Measurements from ENCODE around the gene SYNJ1. TPM values are rescaled to one million over a fixed set of nuclear protein-coding genes. Genes with fewer than 3 reads are reported as not detected.

Gene SYNJ1
- total and polyA plus RNA-seq, 2 of the 4 experiments (the other 2 are of a cell fraction), result 3.6 to 4.6 TPM

GRCh38 chr21:32587651-32588050 is 140.2 kb downstream of the SYNJ1 start:
- H4K5ac ChIP-seq (ENCODE audit: low read depth, low read length), result no peak overlapping the region
- DNase-seq, result no peak
- no peak overlapping the region for H4K8ac ChIP-seq (ENCODE audit: low read depth in 2 of 2, low read length in 2 of 2)
- POLR2A ChIA-PET (ENCODE audit: unreplicated experiment), result no interaction called here
- H3K18ac ChIP-seq (ENCODE audit: low read depth, low read length), result no peak overlapping the region
- no peaks in the 10 kb centered on the region for H3K4me1 ChIP-seq (ENCODE audit: control insufficient read depth, insufficient read depth, low read length)
- no peaks in the 10 kb centered on the region for H4K20me1 ChIP-seq (ENCODE audit: insufficient read depth, low read length)
- no peak overlapping the region for H3K4ac ChIP-seq (ENCODE audit: low read depth, low read length)
- no peak overlapping the region for H2BK5ac ChIP-seq (ENCODE audit: low read depth, low read length, poor library complexity, severe bottlenecking)
- no peak overlapping the region for H3K27ac ChIP-seq (ENCODE audit: insufficient read depth, low read length)
- in situ Hi-C loops (cut with MboI; ENCODE audit: low sequenced_read_pairs), result no loop called here
- intact Hi-C loops (cut with micrococcal nuclease), result no loop called here
- no peak for TF ChIP-seq MXI1 (IDR thresholded peaks at IDR 0.05; ENCODE audit: borderline replicate concordance, low read depth, low read length)
- no peak for TF ChIP-seq BHLHE40 (IDR thresholded peaks at IDR 0.05; ENCODE audit: low read depth, low read length)
- TF ChIP-seq CEBPB (IDR thresholded peaks at IDR 0.05; ENCODE audit: low read depth, low read length), result no peak
- TF ChIP-seq ELK1 (IDR thresholded peaks at IDR 0.05; ENCODE audit: borderline replicate concordance, low read depth, low read length), result no peak
- TF ChIP-seq MAFK (IDR thresholded peaks at IDR 0.05; ENCODE audit: low read depth, low read length), result no peak
- no peak for TF ChIP-seq SMC3 (IDR thresholded peaks at IDR 0.05; ENCODE audit: low read depth, low read length)
- TF ChIP-seq POLR2A (IDR thresholded peaks at IDR 0.05; ENCODE audit: low read depth, low read length), result no peak
- TF ChIP-seq RFX5 (IDR thresholded peaks at IDR 0.05; ENCODE audit: low read depth, low read length), result no peak
- no peak for TF ChIP-seq RCOR1 (IDR thresholded peaks at IDR 0.05; ENCODE audit: insufficient replicate concordance, low read length)
- TF ChIP-seq RAD21 (IDR thresholded peaks at IDR 0.05; ENCODE audit: low read length), result no peak
- TF ChIP-seq USF2 (IDR thresholded peaks at IDR 0.05; ENCODE audit: low read depth, low read length), result no peak
- no peaks in the 10 kb centered on the region for H3K79me1 ChIP-seq (ENCODE audit: low read depth in 1 of 2, low read length in 2 of 2)
- no peak overlapping the region for H2BK120ac ChIP-seq (ENCODE audit: low read depth, low read length)
- no peak overlapping the region for H3K23ac ChIP-seq (ENCODE audit: low read depth, low read length)
- no peak overlapping the region for H3K4me3 ChIP-seq (ENCODE audit: insufficient read depth, low read depth, low read length)
- H3K14ac ChIP-seq (replicated peaks; ENCODE audit: low read depth, low read length), result no peak overlapping the region
- H3K27me3 ChIP-seq (ENCODE audit: control insufficient read depth, insufficient read depth, low read length), result peaks cover 12% of the 10 kb centered on the region
- no peak overlapping the region for H2AK9ac ChIP-seq (replicated peaks; ENCODE audit: low read depth, low read length, poor library complexity)
- H2BK20ac ChIP-seq (ENCODE audit: low read depth, low read length), result no peak overlapping the region
- H2AFZ ChIP-seq (replicated peaks; ENCODE audit: low read length, poor library complexity), result no peak overlapping the region
- no peak overlapping the region for H2BK15ac ChIP-seq (ENCODE audit: low read depth, low read length)
- no peak overlapping the region for H2AK5ac ChIP-seq (ENCODE audit: low read depth, low read length)
- H3K4me2 ChIP-seq (ENCODE audit: low read depth, low read length), result no peak overlapping the region
- no TSS peak for BruUV-seq (replicated peaks)
- dilution Hi-C loops (cut with HindIII; ENCODE audit: low sequenced_read_pairs, unreplicated experiment), result no loop called here
- CTCF ChIA-PET, result interaction anchor here (0.6 kb wide), 1 partner anchor 215 kb away, joined by 4 read pairs; no protein-coding TSS in a partner anchor
- WGBS, 2 experiments (ENCODE audit: extremely low coverage in 2 of 2, insufficient read length in 1 of 2), result no CpG with 5 or more reads among the region's 5 CpGs
- H3K36me3 ChIP-seq (ENCODE audit: control insufficient read depth, insufficient read depth, low read length), result no peaks in the 10 kb centered on the region
- H3K56ac ChIP-seq (ENCODE audit: extremely low read depth, insufficient read depth, low read length), result no peak overlapping the region
- H4K91ac ChIP-seq (ENCODE audit: insufficient read depth, low read depth, low read length), result no peak overlapping the region
- no peak for ATAC-seq (ENCODE audit: low read depth)
- no peak overlapping the region for H3K9ac ChIP-seq (ENCODE audit: low read depth, low read length)
- H3K9me3 ChIP-seq (ENCODE audit: control insufficient read depth, insufficient read depth, low read length), result no peaks in the 10 kb centered on the region
- H3K9me1 ChIP-seq (ENCODE audit: insufficient read depth, low read length), result no peaks in the 10 kb centered on the region
